B cell (primary cell): ENCODE data around the gene KCNK1.

Experiments used
- EZH2 ChIP-seq: IDR thresholded peaks from 2 replicates; pipeline ENCODE4 v1.6.1; 2012; ENCODE audit warnings: borderline replicate concordance, low read depth, mild to moderate bottlenecking, moderate library complexity, low read length; ENCODE audit not compliant: insufficient read depth, poor library complexity, severe bottlenecking
- TF ChIP-seq, protein P1 (sequence below): fragments of 200-600 bp; IDR thresholded peaks from one replicate; pipeline ENCODE4 v1.8.0; 2022; ENCODE audit warnings: antibody characterized with exemption, mild to moderate bottlenecking

DNA sequence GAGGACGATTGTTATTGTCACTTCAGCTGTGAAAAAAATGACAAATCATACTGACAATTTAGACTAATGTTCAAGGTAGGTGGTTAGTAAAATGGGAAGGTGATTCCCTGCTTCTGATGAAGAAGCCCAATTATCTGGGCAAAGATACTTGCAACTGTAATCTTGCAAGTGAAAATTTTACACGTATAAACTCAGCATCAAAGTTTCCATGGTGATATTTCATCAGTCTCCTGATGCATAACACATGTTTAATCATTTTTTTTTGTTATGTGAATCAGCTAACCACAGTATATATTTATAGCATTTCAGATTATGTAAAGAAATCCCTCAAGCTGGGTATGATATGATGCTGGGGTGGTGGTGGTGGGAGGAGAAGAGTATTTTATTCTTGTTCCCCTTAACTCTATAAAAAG is 16.4 kb upstream of the KCNK1 start:
- TF ChIP-seq, protein P1, sequence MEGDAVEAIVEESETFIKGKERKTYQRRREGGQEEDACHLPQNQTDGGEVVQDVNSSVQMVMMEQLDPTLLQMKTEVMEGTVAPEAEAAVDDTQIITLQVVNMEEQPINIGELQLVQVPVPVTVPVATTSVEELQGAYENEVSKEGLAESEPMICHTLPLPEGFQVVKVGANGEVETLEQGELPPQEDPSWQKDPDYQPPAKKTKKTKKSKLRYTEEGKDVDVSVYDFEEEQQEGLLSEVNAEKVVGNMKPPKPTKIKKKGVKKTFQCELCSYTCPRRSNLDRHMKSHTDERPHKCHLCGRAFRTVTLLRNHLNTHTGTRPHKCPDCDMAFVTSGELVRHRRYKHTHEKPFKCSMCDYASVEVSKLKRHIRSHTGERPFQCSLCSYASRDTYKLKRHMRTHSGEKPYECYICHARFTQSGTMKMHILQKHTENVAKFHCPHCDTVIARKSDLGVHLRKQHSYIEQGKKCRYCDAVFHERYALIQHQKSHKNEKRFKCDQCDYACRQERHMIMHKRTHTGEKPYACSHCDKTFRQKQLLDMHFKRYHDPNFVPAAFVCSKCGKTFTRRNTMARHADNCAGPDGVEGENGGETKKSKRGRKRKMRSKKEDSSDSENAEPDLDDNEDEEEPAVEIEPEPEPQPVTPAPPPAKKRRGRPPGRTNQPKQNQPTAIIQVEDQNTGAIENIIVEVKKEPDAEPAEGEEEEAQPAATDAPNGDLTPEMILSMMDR: no peak
- TF ChIP-seq EZH2: no peak
